SJSA1 (cell line): ENCODE data around the gene PREB. TPM values are rescaled to one million over a fixed set of nuclear protein-coding genes. Genes with fewer than 3 reads are reported as not detected.

Experiments
- DNase-seq, 2 experiments: peaks; one replicate each; pipeline ENCODE4 v3.0.0-alpha.2; 2015 to 2020; ENCODE audit warnings: low spot score in 2 of 2, low read depth in 1 of 2
- H3K27ac ChIP-seq: fragments of 250-450 bp; sonication (Bioruptor Pico); 2 replicates; pipeline ENCODE4 v1.5.1; 2020; ENCODE audit warnings: mild to moderate bottlenecking, moderate library complexity
- H3K27me3 ChIP-seq: fragments of 250-450 bp; sonication (Bioruptor Pico); replicated peaks from 2 replicates; pipeline ENCODE4 v1.5.1; 2020; ENCODE audit warnings: mild to moderate bottlenecking, moderate library complexity
- H3K36me3 ChIP-seq: fragments of 250-450 bp; sonication (Bioruptor Pico); 2 replicates; pipeline ENCODE4 v1.5.1; 2020; ENCODE audit warnings: mild to moderate bottlenecking
- H3K4me1 ChIP-seq: fragments of 250-450 bp; sonication (Bioruptor Pico); replicated peaks from 2 replicates; pipeline ENCODE4 v1.6.1; 2021; ENCODE audit warnings: mild to moderate bottlenecking
- H3K4me3 ChIP-seq: fragments of 250-450 bp; sonication (Bioruptor Pico); 2 replicates; pipeline ENCODE4 v1.5.1; 2020; ENCODE audit warnings: mild to moderate bottlenecking
- H3K9me3 ChIP-seq: fragments of 250-450 bp; sonication (Bioruptor Pico); replicated peaks from 2 replicates; pipeline ENCODE4 v1.5.1; 2020; ENCODE audit warnings: mild to moderate bottlenecking
- total RNA-seq: library from RNA; depleted of rRNA; stranded (reverse); fragments of >200 nt; shearing (Covaris generic); gene quantifications from 2 replicates; pipeline ENCODE4 v1.2.3, GENCODE V29; 2014

PREB gene
- total RNA-seq, 1 experiment from 2014 or later = 101 TPM

DNA sequence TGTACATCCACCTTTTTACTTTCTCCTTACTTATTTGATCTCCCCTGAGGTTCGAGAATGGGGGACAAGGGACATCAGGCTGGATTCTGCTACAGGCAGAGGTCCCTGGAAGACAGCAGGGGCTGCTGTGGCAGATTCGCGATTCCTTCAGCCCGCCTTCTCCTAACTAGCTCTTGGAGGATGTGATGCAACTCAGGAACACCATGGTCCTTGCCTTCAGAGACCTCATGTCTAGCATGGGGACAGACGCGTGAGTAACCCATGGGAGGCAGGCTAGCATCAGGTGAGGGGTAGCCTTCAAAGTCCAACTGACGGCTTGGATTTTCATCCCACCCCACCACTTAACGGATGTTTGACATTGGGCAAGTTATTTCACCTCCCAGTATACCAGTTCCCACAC is 13.5 kb upstream of the PREB start:
- Histone ChIP-seq H3K27me3 (no peaks in the 10 kb centered on the region), H3K27ac (no peak overlapping the region), H3K9me3 (no peaks in the 10 kb centered on the region), H3K4me1 (no peaks in the 10 kb centered on the region), H3K4me3 (no peak overlapping the region), H3K36me3 (no peaks in the 10 kb centered on the region)
- no peak for DNase-seq

DNA sequence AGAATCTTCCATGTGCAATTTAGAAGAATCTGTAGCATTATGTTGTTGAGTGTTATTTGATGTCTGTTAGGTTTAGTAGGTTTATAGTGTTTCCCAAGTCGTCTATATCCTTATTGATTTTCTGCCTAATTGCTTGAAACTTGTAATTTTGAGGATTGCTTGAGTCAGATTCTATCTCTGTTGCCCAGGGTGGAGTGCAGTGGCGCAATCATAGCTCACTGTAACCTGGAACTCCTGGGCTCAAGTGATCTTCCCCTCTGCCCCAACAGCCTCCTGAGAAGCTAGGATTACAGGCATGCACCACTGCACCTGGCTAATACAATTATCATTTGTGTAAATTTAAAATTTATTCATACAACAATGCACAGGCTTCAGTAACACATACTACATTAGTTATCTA is 11.2 kb upstream of the PREB start:
- H3K36me3 ChIP-seq = no peaks in the 10 kb centered on the region
- DNase-seq = no peak
- H3K4me3 ChIP-seq = no peak overlapping the region
- no peaks in the 10 kb centered on the region for H3K27me3 ChIP-seq
- H3K4me1 ChIP-seq = no peaks in the 10 kb centered on the region
- H3K9me3 ChIP-seq = 0 out of 2 replicates have a peak, but pooled peaks cover 2% of the 10 kb centered on the region
- H3K27ac ChIP-seq = no peak overlapping the region

DNA sequence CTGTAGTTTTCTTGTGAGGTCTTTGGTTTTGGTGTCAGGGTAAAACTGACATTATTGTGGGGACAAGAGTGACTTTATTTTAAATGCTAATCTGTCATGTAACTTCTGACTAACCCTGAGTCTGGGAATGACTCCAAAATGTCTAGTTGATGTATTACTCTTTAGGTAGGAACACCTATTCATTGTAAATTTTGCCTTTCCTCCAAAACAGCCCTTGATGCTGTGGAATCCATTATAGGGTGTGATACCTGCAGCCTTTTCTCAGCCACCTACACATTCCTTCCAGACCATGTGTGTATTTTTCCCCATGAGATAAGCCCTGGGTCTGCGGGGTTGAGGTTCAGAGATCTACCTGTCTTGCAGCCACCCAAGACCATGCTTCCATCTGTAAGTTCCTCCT is 8.8 kb upstream of the PREB start:
- Histone ChIP-seq H3K27me3 (no peaks in the 10 kb centered on the region), H3K9me3 (0 out of 2 replicates have a peak, but pooled peaks cover 2% of the 10 kb centered on the region), H3K4me1 (no peaks in the 10 kb centered on the region), H3K36me3 (no peaks in the 10 kb centered on the region), H3K4me3 (no peak overlapping the region), H3K27ac (no peak overlapping the region)
- DNase-seq = no peak

DNA sequence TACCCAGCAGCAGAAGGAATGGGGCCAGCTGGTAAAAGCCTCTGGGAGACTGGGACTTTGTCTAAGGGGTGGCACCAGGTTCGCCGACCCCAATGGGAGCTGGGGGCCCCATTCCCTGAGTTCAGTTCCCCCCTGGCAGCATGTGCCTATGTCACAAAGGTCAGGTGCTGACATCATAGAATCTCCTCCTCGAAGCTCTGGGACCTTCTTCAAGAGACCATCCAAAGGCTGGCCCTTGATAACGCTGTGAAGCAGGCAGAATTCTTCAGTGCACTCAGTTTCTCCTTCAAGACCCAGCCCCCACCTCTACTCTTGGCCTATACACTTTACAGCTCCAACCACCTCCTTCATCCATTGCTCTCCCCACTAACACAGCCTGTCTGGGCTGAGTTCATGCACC is 4.9 kb upstream of the PREB start, which contains the start of gene PRR30:
Gene PRR30, minus strand, starts transcription at position 101 of the 400 bp plus-strand sequence. CDS start 1,081 bp downstream, outside the sequence.
- DNase-seq = no peak
- no peaks in the 10 kb centered on the region for H3K27me3 ChIP-seq
- H3K9me3 ChIP-seq = 0 out of 2 replicates have a peak, but pooled peaks cover 2% of the 10 kb centered on the region
- H3K27ac ChIP-seq = no peak within 1 kb of the TSS
- no peak within 1 kb of the TSS for H3K4me3 ChIP-seq
- H3K36me3 ChIP-seq = peaks cover under 1% of the 10 kb centered on the region
- H3K4me1 ChIP-seq = peaks cover 4% of the 10 kb centered on the region

DNA sequence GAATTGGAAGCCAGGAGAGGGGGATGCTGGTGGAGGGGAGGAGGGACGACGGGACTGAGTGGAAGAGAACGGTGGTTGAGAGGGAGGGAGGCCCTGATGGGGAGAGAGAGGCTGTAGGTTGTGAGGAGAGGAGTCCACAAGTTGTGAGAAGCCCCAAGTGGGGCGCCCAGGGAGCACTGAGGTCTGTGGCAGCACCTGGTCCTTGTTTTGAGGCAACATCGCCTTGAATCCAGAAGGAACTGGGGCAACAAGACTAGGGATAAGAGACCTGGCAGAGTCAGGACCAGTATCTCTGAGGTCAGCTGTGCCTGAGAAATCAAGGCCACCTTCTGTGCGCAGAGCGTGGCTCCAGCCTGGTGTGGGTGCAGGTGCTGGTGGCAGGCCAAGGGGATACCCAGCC is 3.7 kb upstream of the PREB start:
- peaks cover 9% of the 10 kb centered on the region for H3K4me1 ChIP-seq
- 0 out of 2 replicates have a peak, but pooled peaks cover 2% of the 10 kb centered on the region for H3K9me3 ChIP-seq
- no peak for DNase-seq
- no peak overlapping the region for H3K4me3 ChIP-seq
- H3K36me3 ChIP-seq = peaks cover 8% of the 10 kb centered on the region
- H3K27ac ChIP-seq = no peak overlapping the region
- no peaks in the 10 kb centered on the region for H3K27me3 ChIP-seq

DNA sequence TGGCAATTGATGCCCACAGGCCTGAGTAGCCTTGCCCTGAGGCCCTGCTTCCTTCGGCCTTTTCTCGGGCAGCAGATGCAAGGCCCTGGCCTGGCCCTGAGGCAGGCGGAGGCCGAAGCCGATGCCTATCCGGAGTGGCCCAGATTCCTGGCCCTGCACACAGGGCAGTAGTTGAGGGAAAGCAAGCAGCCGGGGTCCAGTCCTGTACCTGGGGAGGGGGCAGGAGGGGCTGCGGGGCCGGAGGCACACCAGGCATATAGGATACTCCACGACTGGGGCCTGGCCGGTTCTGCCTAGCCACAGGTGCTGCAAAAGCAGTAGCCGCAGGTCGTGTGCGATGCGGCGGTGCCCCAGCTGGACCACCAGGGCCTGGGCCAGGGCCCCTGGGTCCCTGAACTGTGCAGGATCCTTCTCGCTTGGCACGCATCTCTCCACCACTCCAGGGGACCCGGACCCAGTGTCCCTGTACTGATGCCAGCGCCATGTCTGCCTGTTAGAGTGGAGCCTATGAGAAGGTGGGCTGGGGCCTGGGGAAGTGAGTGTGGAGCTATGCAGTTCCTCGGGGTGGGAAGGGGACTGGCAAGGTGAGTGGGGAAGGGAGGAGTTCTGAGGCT is 3.0 kb upstream of the PREB start:
- Histone ChIP-seq H3K9me3 (0 out of 2 replicates have a peak, but pooled peaks cover 2% of the 10 kb centered on the region), H3K27ac (no peak overlapping the region), H3K36me3 (peaks cover 15% of the 10 kb centered on the region), H3K4me1 (peaks cover 14% of the 10 kb centered on the region), H3K27me3 (no peaks in the 10 kb centered on the region), H3K4me3 (no peak overlapping the region)
- DNase-seq = no peak

DNA sequence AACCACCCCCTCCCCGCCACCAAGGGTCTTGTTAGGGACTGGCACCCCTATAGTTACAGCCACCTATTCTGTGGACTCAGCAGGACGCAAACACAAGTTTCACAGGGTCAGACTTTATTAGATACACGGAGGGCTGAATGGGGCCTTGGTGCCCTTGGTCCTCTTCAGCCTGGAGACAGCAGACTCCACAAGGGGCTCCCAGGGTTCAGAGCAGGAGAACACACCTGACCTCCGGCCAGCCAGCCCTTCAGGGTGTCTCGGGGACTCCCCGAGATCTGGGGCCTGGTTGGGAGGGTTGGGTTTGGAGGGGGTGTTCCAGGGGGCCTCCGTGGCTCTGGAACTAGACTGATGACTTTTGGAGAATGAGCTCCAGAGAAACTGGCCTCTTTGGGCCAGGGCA is 2.3 kb upstream of the PREB start:
- peaks cover 14% of the 10 kb centered on the region for H3K4me1 ChIP-seq
- no peak overlapping the region for H3K4me3 ChIP-seq
- H3K27me3 ChIP-seq = no peaks in the 10 kb centered on the region
- H3K9me3 ChIP-seq = no peaks in the 10 kb centered on the region
- peaks cover 22% of the 10 kb centered on the region for H3K36me3 ChIP-seq
- DNase-seq = no peak
- H3K27ac ChIP-seq = no peak overlapping the region

DNA sequence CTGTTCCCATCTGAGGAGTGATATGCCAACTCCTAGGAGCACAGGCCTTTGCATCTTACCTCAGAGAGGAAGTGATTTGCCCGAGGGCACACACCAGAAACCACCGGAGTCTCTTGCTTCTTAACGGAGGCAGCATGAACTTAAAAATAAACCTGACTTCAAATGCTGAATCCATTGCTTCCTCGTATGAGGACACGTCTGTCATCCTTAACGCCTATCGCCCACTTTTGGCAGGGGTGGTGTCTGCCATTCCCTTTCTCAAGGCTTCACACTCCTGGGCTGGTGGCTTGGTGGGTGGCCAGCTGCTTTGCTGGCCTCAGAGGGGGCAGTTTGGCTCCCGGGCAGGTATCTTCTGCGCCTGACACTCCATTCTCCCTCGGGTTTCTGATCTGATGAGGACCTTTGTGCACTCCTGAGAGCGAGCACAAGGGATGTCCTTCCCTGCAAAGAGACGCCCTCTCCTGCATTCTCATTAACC is 1.1 kb upstream of the PREB start:
- Histone ChIP-seq H3K4me1 (peaks cover 14% of the 10 kb centered on the region), H3K4me3 (no peak overlapping the region), H3K9me3 (no peaks in the 10 kb centered on the region), H3K27me3 (no peaks in the 10 kb centered on the region), H3K36me3 (peaks cover 34% of the 10 kb centered on the region), H3K27ac (no peak overlapping the region)
- DNase-seq = no peak

DNA sequence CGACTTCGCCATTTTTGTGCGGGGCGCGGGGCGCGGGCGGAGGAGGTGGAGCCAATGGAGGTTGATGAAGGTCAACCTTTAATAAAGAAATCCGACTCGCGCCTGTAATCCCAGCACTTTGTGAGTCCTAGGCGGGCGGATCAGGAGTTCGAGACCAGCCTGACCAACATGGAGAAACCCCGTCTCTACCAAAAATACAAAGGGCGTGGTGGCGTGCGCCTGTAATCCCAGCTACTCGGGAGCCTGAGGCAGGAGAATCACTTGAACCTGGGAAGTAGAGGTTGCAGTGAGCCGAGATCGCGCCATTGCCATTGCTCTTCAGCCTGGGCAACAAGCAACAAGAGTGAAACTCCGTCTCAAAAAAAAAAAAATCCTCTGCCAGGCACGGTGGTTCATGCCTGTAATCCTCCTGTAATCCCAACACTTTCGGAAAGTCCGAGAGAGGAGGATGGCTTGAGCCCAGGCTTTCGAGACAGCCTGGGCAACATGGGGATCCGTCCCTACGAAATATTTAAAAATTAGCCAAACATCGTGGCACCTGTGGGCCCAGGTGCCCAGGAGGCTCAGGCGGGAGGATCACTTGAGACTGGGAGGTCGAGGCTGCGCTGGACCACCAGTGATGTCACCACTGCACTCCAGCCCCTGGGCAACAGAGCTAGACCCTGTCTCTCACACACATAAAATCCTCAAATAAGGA is 493 bp upstream of the PREB start:
- peaks cover 14% of the 10 kb centered on the region for H3K4me1 ChIP-seq
- H3K27ac ChIP-seq = no peak overlapping the region
- no peak for DNase-seq
- no peaks in the 10 kb centered on the region for H3K9me3 ChIP-seq
- no peaks in the 10 kb centered on the region for H3K27me3 ChIP-seq
- peaks cover 40% of the 10 kb centered on the region for H3K36me3 ChIP-seq
- H3K4me3 ChIP-seq = peak overlapping the region; percentile 94

DNA sequence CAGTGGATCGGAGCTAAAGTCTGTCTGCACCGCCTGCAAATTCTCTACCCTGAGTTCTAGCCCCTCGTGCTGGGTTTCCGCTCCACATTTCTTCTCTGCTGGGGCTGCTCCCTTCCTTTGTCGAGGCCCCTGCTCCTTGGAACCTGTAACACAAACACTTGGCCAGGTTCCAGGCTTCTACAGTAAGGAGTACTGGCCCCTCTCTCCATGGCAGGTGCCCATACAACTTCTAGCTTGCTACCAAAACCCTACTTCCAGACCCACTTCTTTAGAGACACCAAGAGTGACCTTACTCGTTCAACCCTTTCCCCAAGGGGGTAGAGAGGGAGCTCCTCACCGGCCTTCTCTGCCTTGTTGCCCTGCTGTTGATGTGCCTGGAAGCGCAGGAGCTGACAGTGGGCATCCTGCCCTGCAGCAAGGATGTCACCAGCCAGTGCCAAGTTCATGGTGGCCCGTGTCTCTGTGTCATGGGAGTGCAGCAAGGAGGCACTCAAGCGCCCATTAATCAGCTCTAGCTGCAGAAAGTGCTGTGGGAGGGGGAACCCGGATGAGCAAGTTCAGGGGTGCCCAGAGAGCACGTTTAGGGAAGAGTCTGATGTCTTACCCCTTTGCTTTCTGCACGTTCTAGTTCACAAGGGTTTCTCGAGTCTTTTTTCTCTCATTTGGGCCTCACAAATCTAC is 1.1 kb downstream of the PREB start:
- H3K36me3 ChIP-seq = peaks cover 45% of the 10 kb centered on the region
- DNase-seq = peak in 1 of 2 experiments; percentile 29
- H3K27me3 ChIP-seq = no peaks in the 10 kb centered on the region
- no peak overlapping the region for H3K27ac ChIP-seq
- peaks cover 14% of the 10 kb centered on the region for H3K4me1 ChIP-seq
- no peaks in the 10 kb centered on the region for H3K9me3 ChIP-seq
- peak overlapping the region; percentile 94 for H3K4me3 ChIP-seq

DNA sequence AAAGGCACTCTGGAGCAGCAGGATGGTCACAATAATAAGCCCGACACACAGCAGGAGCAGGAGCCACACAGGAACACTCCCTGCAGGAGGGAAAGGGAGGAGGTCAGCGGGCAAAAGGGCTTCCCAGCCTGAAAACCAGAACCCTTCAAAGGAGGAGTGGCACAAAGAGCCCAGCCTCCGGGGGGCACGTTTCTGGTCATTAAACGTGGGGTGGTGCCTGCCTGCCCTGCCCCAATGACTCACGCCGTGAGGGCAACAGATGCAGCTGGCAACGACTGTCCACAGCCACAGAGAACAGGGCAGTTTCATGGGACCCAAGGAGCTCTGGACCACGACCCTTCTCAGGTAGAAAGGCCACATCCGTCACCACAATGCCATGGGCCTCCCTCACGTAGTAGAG is 3.0 kb downstream of the PREB start:
- no peaks in the 10 kb centered on the region for H3K27me3 ChIP-seq
- no peak for DNase-seq
- H3K4me1 ChIP-seq = peaks cover 14% of the 10 kb centered on the region
- no peak overlapping the region for H3K27ac ChIP-seq
- peaks cover 45% of the 10 kb centered on the region for H3K36me3 ChIP-seq
- H3K9me3 ChIP-seq = no peaks in the 10 kb centered on the region
- no peak overlapping the region for H3K4me3 ChIP-seq

DNA sequence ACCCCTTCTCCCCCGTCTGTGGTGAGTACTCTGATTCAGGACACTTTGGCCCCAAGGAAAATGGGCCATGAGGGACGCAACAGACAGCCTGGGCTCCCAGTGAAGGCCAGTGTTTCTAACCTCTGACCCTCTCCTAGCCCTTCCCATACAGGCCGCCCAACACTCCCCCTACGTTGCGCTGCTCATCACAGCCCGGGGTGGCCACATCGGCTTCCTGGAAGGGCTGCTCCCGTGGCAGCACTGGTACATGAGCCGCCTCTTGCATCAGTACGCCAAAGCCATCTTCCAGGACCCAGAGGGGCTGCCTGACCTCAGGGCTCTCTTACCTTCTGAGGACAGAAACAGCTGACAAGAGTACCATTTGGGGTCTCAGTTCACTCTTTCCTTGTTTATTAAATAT is 4.0 kb downstream of the PREB start:
- H3K27ac ChIP-seq = no peak overlapping the region
- peaks cover 45% of the 10 kb centered on the region for H3K36me3 ChIP-seq
- no peak for DNase-seq
- H3K9me3 ChIP-seq = no peaks in the 10 kb centered on the region
- H3K4me3 ChIP-seq = no peak overlapping the region
- H3K4me1 ChIP-seq = peaks cover 14% of the 10 kb centered on the region
- no peaks in the 10 kb centered on the region for H3K27me3 ChIP-seq

DNA sequence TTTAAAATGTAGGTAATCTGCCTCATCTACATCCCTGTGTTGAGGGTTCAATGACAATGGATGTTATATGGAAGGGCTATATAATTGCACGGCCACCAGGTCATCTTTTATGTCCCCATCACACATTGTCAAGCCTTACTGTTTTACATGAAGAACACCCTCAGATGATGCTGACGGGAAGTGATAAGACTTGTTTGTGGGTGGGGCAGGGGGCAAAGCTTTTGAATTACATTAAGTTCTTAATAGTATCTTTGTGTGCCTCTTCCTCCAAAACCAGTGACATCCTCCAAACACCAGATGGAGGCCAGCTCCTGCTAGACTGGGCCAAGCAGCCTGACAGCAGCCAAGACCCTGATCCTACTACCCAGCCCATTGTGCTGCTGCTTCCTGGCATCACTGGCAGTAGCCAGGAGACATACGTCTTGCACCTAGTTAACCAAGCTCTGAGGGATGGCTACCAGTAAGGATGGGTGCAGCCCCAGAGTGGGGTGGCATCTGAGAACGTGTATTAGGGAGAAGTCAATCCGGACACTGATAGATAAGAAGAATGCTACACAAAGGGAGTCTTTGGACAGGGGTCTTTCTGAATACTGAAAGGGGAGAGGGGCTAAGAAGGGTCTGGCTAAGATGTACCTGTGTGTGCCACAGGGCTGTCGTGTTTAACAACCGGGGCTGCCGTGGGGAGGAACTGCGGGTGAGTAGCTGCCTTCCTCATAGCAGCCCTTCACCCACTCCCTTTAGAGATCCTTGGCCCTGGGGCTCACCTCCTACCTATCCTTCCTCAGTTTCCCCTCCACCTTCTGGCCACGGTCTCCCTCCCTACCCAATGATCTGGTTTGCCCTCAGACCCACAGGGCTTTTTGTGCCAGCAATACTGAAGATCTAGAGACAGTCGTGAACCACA is 5.5 kb downstream of the PREB start:
- Histone ChIP-seq H3K27ac (no peak overlapping the region), H3K4me1 (peaks cover 10% of the 10 kb centered on the region), H3K36me3 (peaks cover 41% of the 10 kb centered on the region), H3K9me3 (no peaks in the 10 kb centered on the region), H3K4me3 (no peak overlapping the region), H3K27me3 (no peaks in the 10 kb centered on the region)
- DNase-seq = no peak
